ENCODE measurements around the gene RAB27A. TPM values are rescaled to one million over a fixed set of nuclear protein-coding genes. Genes with fewer than 3 reads are reported as not detected.
"Not testable (repeated sequence)": the region's sequence is repeated elsewhere in the genome, so short reads cannot be mapped to it uniquely, and the experiment has no call there.

RAB27A gene
- total RNA-seq, 4 donors from 2014 or later = 6.5 to 14.9 (median 8.3) TPM

GRCh38 chr15:55318588-55319494 is 29.2 kb upstream of the RAB27A start, which contains the start of the genes PIGB and PIGBOS1:
Gene PIGB (plus strand): TSS chr15:55319222. CDS start chr15:55319251, 29 bp downstream.
Gene PIGBOS1 (minus strand): TSS chr15:55319123. CDS start chr15:55317792, 1,331 bp downstream.
- H3K4me1 ChIP-seq = peaks cover 0 to 37% (median 25%) of the 10 kb centered on the region in 4 donors
- TF ChIP-seq POLR2A (IDR thresholded peaks at IDR 0.05) (peak in 1 of 2 donors; percentile 55), EP300 (IDR thresholded peaks at IDR 0.05) (peak; percentile 46 to 92), CTCF (IDR thresholded peaks at IDR 0.05) (peak in 1 of 5 experiments; percentile 37)
- WGBS, 2 donors = 0 to 2% methylated on average over 44 to 47 of the region's 49 CpGs
- H3K27ac ChIP-seq = peak within 1 kb of the TSS; percentile 73 to 92 (median 89)
- no peaks in the 10 kb centered on the region for H3K9me3 ChIP-seq
- peak; percentile 60 to 72 for DNase-seq (ENCODE audit: low spot score in 2 of 2)
- no peaks in the 10 kb centered on the region for H3K27me3 ChIP-seq
- peaks cover 0 to 22% (median 0%) of the 10 kb centered on the region in 3 donors for H3K36me3 ChIP-seq
- peak within 1 kb of the TSS; percentile 60 to 96 (median 78) for H3K4me3 ChIP-seq

- 100% methylated on average over 4 of the region's 32 CpGs; no CpG with 5 or more reads in 1 of the 2 donors for WGBS, 2 donors
- DNase-seq (ENCODE audit: low spot score in 2 of 2); H3K4me3 ChIP-seq; H3K27me3 ChIP-seq; H3K9me3 ChIP-seq; H3K4me1 ChIP-seq; H3K27ac ChIP-seq: not testable (repeated sequence)
- H3K36me3 ChIP-seq = peaks cover 0 to 30% (median 0%) of the 10 kb centered on the region in 3 donors
Observed at GRCh38 chr15:55302801-55303200, 13.2 kb upstream of the RAB27A start.

- Histone ChIP-seq H3K27ac (no peak overlapping the region), H3K9me3 (no peaks in the 10 kb centered on the region), H3K4me3 (no peak overlapping the region), H3K27me3 (no peaks in the 10 kb centered on the region), H3K36me3 (no peaks in the 10 kb centered on the region), H3K4me1 (no peaks in the 10 kb centered on the region)
- DNase-seq (ENCODE audit: low spot score in 2 of 2) = no peak
- no peak for TF ChIP-seq CTCF (IDR thresholded peaks at IDR 0.05)
- TF ChIP-seq EP300 (IDR thresholded peaks at IDR 0.05) = no peak
- no peak for TF ChIP-seq POLR2A (IDR thresholded peaks at IDR 0.05)
Observed at GRCh38 chr15:55297315-55297714, 7.7 kb upstream of the RAB27A start.

GRCh38 chr15:55290528-55291057 is 980 bp upstream of the RAB27A start:
- H3K4me1 ChIP-seq = peaks cover 0 to 11% (median 2%) of the 10 kb centered on the region in 4 donors
- 19% methylated on average over 17 of the region's 17 CpGs for WGBS, 2 donors
- peak; percentile 57 to 83 for DNase-seq (ENCODE audit: low spot score in 2 of 2)
- H3K36me3 ChIP-seq = no peaks in the 10 kb centered on the region
- no peaks in the 10 kb centered on the region for H3K9me3 ChIP-seq
- peak overlapping the region; percentile 56 to 96 (median 88) for H3K4me3 ChIP-seq
- TF ChIP-seq CTCF (IDR thresholded peaks at IDR 0.05) (peak; percentile 76 to 86 (median 83)), POLR2A (IDR thresholded peaks at IDR 0.05) (no peak)
- peak overlapping the region in 3 of 4 donors; percentile 82 to 89 (median 88) for H3K27ac ChIP-seq
- H3K27me3 ChIP-seq = no peaks in the 10 kb centered on the region

GRCh38 chr15:55289011-55289745 is 435 bp downstream of the RAB27A start:
- H3K27ac ChIP-seq = peak overlapping the region; percentile 57 to 89 (median 85)
- no peaks in the 10 kb centered on the region for H3K27me3 ChIP-seq
- TF ChIP-seq EP300 (IDR thresholded peaks at IDR 0.05) = peak in 1 of 2 donors; percentile 12
- no peak for TF ChIP-seq CTCF (IDR thresholded peaks at IDR 0.05)
- H3K4me3 ChIP-seq = peak overlapping the region; percentile 56 to 96 (median 88)
- WGBS, 2 donors = 6 to 7% methylated on average over 23 to 33 of the region's 37 CpGs
- DNase-seq (ENCODE audit: low spot score in 2 of 2) = peak in 1 of 2 donors; percentile 26
- peaks cover 0 to 11% (median 2%) of the 10 kb centered on the region in 4 donors for H3K4me1 ChIP-seq
- H3K36me3 ChIP-seq = no peaks in the 10 kb centered on the region
- no peaks in the 10 kb centered on the region for H3K9me3 ChIP-seq

Data from tibial nerve (tissue), 4 donors.